HG03280 (cell line): Measurements from ENCODE around the gene EHBP1L1.

Source experiments
- ATAC-seq: cut with Tn5 transposase; IDR thresholded peaks from one replicate; pipeline ENCODE4 v1.9.1; 2021; ENCODE audit warnings: mild to moderate bottlenecking, moderate library complexity; ENCODE audit not compliant: unreplicated experiment

The EHBP1L1 gene

DNA sequence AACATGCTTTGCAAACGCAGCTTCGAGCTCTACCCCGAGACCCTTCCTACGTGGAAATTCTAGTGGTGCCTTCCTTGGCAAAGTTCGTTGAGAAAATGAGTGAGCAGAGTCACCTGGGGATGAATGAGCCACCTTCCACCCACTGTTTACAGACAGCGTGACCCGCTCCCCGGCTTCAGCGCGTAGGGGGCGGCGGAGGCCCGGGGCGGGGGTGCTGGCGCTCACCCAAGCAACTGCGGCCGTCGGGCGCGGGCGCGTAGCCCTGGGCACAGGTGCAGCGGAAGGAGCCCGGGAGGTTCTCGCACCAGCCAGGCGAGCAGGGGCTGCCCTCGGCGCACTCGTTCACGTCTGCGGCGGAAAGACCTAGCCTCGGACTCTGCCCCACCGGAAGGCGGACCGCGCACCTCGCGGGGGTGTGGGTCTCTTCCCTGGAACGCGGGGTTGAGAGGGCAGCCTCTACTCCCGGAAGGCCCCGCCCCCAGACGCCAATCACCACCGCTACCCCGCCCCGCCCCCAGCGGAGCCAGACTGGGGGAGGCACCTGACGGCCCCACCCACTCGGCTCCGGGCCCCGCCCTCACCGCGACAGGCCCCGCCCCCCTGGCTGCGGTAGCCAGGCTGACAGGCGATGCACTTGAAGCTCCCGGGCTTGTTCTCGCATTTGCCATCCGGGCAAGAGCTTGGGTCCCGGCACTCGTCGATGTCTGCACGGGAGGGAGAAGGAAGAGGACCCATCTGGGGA lies 29.5 kb upstream of the EHBP1L1 start:
- peak; percentile 67 for ATAC-seq

DNA sequence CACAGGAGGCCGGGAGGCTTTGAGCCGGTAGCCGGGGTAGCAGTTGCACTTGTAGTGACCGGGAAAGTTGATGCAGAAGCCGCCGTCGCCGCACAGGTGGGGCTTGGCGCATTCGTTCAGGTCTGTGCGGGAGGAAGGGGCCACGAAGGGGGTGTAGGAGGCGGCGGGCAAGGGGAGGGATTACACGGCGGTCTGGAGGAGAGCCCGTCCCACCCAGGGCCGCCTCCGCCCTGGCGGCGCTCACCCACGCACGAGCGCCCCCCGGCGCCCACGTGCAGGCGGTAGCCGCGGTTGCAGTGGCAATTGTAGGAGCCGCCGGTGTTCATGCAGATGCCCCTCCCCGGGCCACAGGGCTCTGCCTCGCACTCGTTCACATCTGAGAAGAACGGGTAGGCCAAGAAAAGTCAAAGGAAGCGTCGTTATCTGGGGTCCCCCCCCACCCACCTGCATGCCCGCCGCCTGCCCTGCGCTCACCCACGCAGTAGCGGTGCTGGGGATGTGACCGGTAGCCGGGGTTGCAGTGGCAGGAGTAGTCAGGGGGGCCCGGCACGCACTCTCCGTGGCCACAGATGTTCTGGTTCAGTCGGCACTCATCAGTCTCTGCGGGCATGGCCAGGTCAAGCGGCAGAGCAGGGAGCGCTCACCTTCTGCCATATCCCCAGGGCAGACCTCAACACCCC lies 28.3 kb upstream of the EHBP1L1 start:
- ATAC-seq, result no peak

DNA sequence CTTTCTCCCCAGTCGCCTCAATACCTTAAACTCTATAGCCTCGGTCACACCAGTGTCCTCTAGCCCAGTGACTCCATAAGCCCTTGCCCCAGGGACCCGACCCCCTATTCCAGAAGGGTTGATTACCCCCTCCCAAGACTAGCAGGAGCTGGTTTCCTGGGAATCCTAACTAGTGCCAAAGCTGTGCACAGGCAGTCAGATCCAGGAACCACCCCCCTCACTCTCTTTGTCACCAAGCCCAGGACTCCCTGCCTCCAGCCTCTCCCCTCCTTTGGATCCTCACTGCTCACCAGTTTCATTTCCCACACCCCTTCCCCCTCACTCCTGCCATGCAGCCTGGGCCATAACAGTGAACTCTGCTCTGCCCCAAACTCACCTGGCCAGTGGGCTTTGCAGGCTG lies 27.5 kb upstream of the EHBP1L1 start:
- ATAC-seq, result no peak

DNA sequence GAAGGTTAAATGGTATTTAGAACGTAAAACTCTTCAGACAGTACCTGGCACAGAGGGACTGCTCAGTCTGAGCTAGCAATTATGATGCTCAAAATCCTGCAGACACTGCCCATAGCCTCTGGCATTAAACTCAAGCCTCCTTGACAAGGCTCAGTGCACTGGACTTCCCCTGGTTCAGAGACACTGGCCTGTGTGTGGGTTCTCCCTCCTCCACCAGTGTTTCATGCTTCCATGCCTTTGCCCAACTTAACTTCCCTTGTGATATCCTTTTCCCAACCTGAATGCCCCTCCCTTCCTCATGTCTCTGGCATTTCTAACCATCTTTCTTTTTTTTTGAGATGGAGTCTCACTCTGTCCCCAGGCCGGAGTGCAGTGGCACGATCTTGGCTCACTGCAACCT lies 26.8 kb upstream of the EHBP1L1 start:
- ATAC-seq, result no peak

DNA sequence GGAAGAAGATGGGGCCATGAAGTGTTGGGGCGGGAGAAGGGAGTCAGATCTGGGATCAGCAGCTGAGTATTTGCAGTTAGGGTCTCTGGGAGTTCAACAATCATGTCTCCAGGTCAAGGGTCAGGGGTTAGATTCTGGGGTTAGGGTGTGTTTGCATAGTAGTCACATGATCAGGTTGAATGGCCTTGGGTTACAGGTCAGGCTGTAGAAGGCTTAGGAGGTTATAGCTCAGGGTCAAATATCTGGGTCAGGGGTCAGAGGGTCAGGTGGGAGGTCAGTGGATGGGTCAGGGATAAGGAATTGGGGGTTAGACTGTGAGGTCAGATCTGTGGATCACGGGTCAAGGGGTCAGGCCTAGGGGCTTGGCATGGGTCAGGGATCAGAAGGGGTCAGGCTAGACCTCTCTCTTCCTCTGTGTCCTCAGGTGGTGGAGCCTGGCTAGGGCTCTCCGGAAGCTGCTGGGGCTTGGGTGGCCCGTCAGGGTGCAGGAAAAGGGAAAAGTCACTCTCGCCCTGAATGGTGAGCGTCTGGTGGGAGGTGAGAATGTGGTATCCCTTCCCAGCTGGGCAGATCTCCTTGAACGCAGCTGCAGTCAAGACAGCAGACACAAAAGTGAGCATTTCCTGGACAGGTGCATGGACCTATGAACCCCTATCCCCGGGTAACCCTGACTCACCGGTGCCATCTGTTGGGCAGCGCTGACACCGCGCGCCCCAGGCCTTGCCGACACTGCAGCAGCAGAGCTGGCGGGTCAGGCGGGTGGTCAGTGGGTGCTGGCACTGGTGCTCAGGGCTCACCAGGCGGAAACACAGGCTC lies 24.1 kb upstream of the EHBP1L1 start:
- ATAC-seq, result no peak

DNA sequence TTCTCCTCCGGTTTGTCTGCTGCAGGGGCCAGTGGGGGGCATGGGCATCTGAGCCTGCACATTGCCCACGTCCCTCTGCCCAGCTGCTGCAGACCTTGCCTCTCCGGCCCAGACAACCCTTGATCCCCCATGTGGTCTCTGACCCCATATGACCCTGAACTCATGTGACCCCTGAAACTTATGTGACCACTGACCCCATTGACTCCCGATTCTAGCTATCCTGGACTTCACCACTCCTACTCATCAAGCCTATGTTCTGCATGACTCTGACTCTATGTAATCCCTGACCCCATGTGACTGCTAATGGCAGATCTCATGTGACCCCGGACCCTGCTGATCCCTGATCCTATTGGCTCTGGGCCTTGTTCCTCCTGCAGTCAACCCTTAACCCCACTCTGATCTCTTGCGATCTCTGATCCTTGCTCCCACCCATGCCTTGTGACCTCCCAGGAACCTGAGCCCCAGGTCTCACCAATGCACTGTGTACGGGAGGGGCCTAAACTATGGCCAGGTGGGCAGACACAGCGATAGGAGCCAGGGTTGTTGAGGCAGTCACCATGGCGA lies 23.4 kb upstream of the EHBP1L1 start:
- no peak for ATAC-seq

DNA sequence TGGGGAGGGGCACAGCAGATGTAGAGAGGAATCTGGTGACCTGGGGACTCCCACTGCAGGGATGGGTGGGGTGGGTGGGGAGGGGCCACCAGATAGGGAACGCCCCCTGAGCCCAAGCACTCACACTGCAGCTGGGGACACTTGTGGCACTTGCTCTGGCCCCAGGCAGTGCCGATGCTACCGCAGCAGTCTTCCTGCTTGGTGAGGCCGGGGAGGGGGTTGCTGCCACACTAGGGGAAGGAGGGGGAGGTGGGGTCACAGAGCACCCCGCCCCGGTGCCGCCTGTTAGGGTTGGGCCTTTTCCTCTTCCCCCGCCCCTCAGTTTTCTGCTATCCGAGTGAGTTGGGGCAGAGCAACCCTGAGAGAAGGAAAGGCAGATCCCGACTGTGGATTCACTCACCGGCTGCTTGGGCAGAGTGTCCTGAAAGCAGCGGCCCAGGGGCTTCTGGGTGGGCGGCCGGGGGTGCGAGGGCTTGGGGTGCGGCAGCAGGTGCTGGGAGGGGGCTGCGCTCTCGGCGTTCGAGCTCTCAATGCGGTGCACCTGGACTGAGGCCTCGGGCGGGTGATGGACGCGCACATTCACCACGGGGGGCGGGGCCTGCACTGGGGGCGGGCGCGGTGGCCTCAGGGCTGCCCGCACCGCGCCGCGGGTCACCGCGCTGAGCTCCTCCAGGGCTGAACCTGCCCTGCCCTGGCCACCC lies 22.4 kb upstream of the EHBP1L1 start:
- ATAC-seq, result no peak

DNA sequence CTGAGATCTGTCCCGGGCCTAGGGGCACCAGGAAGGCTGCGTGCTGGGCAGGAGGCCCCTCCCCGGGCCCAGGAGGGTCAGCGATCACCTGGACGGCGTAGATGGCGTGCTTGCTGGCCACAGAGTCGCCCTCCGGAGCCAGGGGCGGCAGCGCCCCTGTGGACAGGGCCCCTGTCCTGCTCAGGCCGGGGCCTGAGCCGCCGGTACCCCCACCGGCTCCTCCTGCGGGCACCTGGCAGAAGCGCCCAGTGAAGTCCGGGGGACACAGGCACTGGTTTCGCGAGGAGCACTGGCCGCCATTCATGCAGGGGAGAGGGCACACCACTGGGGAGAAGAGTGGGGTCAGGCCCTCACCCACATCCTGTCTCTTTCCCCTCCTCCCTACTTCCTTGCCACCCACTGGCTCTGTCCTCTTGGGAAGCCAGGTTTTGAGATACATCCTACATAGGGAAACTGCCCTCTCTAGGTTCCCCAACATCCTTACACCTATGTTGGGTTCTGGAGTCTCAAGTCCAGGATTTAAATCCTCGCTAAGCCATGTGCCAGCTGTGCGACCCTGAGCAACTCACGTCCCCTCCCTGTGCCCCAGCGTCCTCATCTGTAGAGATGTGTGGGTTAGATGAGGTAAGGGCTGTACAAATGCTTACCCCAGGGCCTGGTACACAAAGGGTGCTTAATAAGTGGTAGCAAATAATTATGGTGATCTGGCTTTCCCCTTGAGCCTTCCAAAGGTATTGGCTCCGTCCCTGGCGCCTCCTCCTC lies 21.6 kb upstream of the EHBP1L1 start:
- ATAC-seq, result no peak

DNA sequence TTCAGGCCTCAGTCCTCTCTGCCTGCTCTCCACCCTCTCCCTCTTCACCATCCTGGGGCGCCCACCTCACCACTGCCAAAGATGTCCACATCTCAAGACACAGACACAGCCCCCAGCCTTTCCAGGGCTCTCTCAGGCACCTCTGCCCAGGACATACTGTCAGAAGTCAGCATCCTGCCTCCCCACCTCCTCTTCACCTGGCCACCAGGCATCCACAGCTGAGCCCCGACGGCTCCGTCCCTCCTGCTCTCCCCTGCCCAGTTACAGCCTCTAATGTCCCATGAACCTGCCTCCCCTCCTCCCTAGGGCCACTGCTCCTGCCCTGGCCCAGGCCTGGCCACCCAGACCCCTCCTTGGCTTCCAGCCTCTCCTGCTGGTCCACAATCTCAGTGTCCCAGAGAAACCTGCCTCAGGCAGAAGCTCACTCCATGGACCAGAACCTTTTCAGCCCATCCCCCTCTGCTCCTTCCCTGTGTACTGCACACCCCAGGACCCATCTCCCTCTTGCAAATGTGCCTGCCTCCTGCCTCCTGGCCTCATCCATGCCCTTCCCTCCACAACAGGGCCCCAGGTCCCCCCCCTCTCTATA lies 20.9 kb upstream of the EHBP1L1 start:
- ATAC-seq, result no peak

DNA sequence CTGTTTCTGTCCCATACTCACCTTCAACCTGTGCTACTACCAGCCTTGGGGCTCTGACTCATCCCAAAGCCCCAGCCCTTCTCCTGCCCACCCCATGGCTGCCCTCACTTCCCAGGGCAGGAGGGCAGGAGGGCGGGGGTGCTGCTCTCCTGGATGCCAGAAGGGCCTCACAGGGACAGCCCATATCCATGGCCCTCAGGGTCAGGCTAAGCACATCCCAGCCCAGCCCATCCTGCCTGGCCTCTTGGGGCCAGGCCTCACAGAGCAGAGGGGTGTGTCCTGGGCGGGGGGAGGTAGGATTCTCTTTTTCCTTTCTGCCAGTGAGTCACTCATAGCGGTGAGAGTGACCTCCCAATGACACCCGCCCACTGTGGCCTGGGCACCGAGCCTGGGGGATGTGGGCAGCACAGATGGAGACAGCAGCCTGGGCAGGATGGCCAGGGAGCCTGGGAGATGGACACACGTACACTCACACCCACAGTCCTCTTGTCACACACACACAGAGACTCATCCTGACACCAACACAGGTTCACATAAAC lies 20.1 kb upstream of the EHBP1L1 start:
- ATAC-seq, result no peak

DNA sequence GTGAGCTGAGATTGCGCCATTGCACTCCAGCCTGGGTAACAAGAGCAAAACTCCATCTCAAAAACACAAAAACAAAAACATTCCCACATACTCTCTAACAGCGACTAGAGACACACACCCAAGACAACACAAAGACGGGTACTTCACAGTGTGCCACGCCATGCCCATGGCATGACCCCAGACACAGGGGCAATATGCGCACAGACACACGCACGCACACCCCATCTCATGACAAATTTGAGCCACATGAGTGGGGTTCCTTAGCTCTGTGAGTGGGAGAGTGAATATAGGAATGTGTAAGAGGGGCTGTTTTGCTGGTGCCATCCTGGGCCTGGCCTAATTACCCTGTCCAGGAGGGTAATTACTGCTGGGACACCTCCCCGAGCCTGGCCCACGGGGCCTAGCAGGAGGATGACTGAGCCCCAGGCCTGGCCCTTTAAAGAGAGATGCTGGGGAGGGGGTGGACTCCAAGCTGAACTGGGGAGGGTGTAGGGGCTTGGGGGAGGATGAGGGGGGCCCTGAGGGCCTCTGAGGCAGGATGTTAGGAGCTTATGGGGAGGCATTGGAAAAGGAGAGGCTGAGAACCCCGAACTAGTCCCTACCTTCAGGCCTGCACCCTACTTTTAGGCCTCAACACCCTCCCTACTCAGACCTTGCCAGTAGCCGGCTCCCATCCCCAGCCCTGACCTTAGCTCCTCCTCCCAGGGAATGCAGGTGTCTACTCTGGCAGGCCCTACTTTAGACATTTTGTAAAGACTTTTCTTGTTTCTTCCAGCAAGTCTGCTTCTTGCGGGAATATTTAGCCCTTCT lies 19.2 kb upstream of the EHBP1L1 start:
- ATAC-seq, result no peak

DNA sequence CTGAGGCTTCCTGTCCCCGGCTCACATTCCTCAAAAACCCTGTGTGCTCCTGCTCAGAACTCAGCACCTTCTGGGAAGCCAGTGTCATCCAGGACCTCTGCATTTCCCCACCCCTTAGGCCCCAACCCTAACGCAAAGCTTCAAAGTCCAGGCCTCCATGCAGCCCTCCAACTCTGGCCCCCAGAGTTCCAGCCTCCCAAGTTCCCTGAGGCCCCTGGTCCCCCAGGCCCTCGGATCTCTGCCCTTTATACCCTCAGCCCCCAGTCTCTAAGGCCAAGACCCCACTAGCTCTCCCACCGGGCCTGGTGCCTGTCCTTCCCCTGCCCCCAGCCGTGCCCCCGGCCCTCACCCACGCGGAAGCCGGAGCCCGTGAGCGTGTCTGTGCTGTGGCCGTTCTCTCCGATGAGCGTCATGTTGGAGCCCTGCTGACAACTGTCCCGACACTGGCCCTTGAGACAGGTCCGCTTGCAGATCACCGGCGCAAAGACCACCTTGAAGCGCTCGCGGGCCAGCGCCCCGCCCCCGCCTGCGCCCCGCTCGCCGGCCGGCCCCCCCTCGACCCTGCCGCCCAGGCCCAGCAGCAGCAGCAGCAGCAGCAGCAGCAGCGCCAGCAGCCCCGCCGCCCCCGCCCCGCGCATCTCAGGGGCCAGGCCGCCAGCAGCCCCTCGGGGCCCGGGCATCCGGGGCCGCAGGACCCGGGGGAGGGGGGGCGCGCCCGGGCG lies 18.4 kb upstream of the EHBP1L1 start:
- no peak for ATAC-seq

DNA sequence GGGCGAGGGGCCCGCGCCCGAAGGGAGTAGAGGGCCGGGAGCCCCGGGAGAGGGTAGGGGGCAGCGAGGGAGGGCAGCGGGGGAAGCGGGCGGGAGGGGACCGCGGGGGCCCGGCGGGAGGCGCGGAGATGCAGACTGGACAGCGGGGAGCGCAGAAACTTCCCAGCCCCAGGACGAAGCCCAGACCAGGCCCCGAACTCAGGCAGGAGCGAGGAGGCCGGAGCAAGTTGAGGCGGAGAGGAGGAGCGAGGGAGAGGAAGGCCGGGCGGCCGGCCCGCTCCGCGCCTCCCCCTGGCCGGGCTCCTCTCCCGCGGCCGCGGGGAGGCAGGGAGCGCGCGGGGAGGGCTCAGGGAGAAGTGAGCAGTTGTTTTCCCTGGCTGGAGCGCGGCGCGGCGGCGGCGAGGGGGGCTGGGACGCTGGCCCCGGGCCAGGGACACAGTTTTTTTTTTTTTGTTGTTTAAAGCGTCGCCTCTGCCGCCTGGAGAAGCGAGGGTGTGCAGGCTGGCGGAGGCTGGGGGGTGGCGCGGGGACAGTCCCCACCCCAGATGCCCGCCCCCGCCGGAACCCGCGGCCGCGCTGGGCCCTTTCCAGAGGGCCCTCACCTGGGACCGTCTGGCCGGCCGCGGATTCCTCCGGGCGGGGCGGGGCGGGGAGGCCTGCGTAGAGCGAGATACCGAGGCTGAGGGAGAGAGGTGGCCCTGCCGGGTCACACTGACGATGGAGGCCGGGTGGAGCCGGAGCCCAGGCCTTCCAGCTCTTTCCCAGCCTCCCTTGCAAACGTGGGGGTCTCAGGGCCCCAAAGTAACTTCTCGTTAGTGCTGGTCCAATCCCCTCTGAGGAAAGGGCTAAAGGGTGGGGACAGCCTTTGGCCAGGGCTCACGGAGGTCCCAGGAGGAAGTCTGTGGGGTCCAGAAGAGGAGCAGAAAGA lies 17.6 kb upstream of the EHBP1L1 start, which contains the start of gene LTBP3:
Gene LTBP3 (minus strand): TSS at position 358 of the 928 bp plus-strand sequence. CDS start 400 bp downstream, outside the sequence.
- ATAC-seq, result no peak

DNA sequence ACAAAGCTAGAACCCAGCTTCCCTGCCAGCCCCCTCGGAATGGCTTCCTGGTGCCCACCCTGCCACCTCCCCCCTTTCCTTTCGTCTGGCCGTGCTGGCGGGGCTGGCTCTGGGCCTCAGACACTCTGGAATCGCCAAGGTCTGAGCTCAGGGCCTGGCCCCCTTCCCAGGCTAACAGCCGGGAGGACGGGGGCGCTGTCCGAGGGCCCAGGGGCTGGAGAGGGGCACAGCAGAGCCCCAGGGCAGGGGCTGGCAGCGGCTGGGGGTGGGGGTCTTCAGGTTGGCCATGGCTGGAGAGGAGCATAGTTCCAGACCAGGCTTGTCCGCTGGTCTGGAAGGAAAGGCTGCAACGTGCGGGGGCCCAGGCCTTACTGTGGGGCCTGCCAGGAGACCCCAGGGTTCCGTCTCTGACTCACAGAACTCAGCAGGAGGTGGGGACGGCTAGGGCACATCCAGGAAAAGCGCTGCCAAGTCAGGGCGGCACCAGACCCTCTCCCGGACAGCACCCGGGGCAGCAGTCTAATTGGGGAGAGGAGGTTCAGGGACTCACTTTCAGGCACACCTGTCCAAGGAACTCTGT lies 16.8 kb upstream of the EHBP1L1 start:
- ATAC-seq, result no peak

DNA sequence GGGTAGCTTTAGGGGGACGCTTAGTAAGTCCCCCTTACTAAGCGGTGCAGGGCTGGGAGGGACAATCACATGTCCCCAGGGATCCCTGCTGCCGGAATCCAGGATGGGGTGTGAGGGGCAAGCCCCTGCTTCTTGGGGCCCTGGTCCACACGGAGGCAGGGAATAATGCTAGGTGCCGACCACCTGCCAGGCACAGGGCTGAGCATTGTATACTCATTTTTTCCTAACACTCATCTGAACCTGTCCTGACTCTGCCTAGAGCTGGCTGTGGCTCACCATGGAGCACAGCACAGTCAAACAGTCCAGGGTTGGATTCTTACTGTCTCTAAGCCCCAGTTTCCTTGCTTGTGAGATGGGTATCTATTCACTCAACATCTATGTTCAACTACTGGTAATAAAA lies 16.3 kb upstream of the EHBP1L1 start:
- no peak for ATAC-seq

DNA sequence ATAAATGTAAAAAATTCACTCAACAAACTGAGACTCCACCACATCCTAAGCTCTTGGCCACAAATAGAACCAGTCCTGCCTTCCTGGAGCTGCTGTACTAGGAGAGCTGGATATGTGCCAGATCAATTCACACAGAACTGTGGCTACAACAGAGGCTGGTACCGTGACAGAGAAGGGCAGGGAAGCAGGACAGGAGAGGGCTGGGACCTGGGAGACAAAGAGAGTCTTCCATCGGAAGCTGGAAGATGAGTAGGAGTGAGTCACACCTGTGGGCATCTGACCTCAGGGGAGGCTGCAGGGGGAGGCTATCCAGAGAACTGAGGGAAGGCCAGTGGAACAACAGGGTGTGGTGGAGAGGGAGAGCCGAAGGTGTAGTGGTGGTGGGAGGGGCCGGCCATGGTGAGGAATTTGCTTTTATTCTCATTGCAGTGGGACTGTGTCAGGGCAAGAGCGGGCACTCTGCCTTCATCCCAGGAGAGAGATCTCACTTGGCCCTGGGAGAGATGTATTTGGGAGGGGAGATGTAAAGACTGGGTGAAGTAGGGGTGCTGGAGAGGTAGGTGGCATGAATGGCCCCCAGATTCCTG lies 15.8 kb upstream of the EHBP1L1 start:
- ATAC-seq, result no peak
